Measurements from ENCODE around the gene TJAP1. TPM values are rescaled to one million over a fixed set of nuclear protein-coding genes. Genes with fewer than 3 reads are reported as not detected.

The TJAP1 gene
- total RNA-seq, 2 experiments from 2014 or later, result 23.6 to 24.4 TPM

- Mint-ChIP-seq H3K9me3 (no peaks in the 10 kb centered on the region), H3K4me3 (no peak overlapping the region), H3K27me3 (no peaks in the 10 kb centered on the region), H3K4me1 (ENCODE audit: low read depth) (peaks cover 52% of the 10 kb centered on the region), H3K27ac (no peak overlapping the region), H3K36me3 (ENCODE audit: low read depth) (peaks cover 21% of the 10 kb centered on the region)
- peaks cover 31% of the 10 kb centered on the region for H3K4me1 ChIP-seq (ENCODE audit: insufficient read depth, low read length)
- no peak for ATAC-seq (ENCODE audit: poor library complexity)
- H3K27me3 ChIP-seq (ENCODE audit: control insufficient read depth in 1 of 2, insufficient read depth in 2 of 2, low read length in 2 of 2), result no peaks in the 10 kb centered on the region
- CTCF ChIA-PET, result interaction anchor here (0.7 to 1.1 kb wide), 2 partner anchors 25 to 206 kb away, joined by 3 read pairs; partner anchors contain the start of gene MRPS18A
- no peaks in the 10 kb centered on the region for H3K9me3 ChIP-seq (ENCODE audit: control insufficient read depth in 1 of 2, insufficient read depth in 1 of 2, low read length in 2 of 2)
- H3K36me3 ChIP-seq (ENCODE audit: insufficient read depth, low read length), result peaks cover 6% of the 10 kb centered on the region
- DNase-seq, result no peak
- POLR2A ChIA-PET, result no interaction called here
- intact Hi-C loops (cut with DNase I, micrococcal nuclease), result no loop called here
- no peak overlapping the region for H3K27ac ChIP-seq (ENCODE audit: low read depth in 1 of 2, low read length in 2 of 2)
- TF ChIP-seq CTCF (IDR thresholded peaks at IDR 0.05), result no peak
- no peak overlapping the region for H3K4me3 ChIP-seq (ENCODE audit: low read length)
Measured at GRCh38 chr6:43481591-43482236, 4.3 kb downstream of the TJAP1 start.

GRCh38 chr6:43488667-43489276 is 11.4 kb downstream of the TJAP1 start:
- peaks cover 26% of the 10 kb centered on the region for H3K36me3 Mint-ChIP-seq (ENCODE audit: low read depth)

More at GRCh38 chr6:43488667-43489276, 11.4 kb downstream of the TJAP1 start:
- peaks cover 12% of the 10 kb centered on the region for H3K4me1 ChIP-seq (ENCODE audit: insufficient read depth, low read length)
- H3K4me1 Mint-ChIP-seq (ENCODE audit: low read depth), result peaks cover 20% of the 10 kb centered on the region
- H3K4me3 Mint-ChIP-seq, result no peak overlapping the region
- H3K4me3 ChIP-seq (ENCODE audit: low read length), result no peak overlapping the region
- TF ChIP-seq CTCF (IDR thresholded peaks at IDR 0.05), result no peak
- H3K36me3 ChIP-seq (ENCODE audit: insufficient read depth, low read length), result peaks cover 23% of the 10 kb centered on the region
- no peaks in the 10 kb centered on the region for H3K27me3 ChIP-seq (ENCODE audit: control insufficient read depth in 1 of 2, insufficient read depth in 2 of 2, low read length in 2 of 2)
- no peaks in the 10 kb centered on the region for H3K9me3 Mint-ChIP-seq
- no peak overlapping the region for H3K27ac Mint-ChIP-seq
- ChIA-PET CTCF (no interaction called here), POLR2A (no interaction called here)
- ATAC-seq (ENCODE audit: poor library complexity) (no peak), DNase-seq (no peak)
- H3K27ac ChIP-seq (ENCODE audit: low read depth in 1 of 2, low read length in 2 of 2), result no peak overlapping the region
- intact Hi-C loops (cut with DNase I, micrococcal nuclease), result no loop called here
- no peaks in the 10 kb centered on the region for H3K9me3 ChIP-seq (ENCODE audit: control insufficient read depth in 1 of 2, insufficient read depth in 1 of 2, low read length in 2 of 2)
- no peaks in the 10 kb centered on the region for H3K27me3 Mint-ChIP-seq

Measured in CD4-positive, alpha-beta T cell (primary cell).